SU-DHL-6 (cell line): ENCODE measurements around the gene VAV3.

ENCODE experiments used
- H2AFZ ChIP-seq: fragments of 200-600 bp; sonication (generic); 2 replicates; pipeline ENCODE4 v1.6.1; 2014; ENCODE audit warnings: low read depth, mild to moderate bottlenecking, moderate library complexity, mixed read lengths, antibody characterized with exemption, low read length; ENCODE audit not compliant: severe bottlenecking
- H3F3A ChIP-seq: fragments of 200-600 bp; shearing (Covaris generic); 2 replicates; pipeline ENCODE4 v1.6.0; 2016; ENCODE audit warnings: antibody characterized with exemption, mild to moderate bottlenecking; ENCODE audit not compliant: insufficient read depth
- H3K27ac ChIP-seq: fragments of 200-600 bp; sonication (generic); 2 replicates; pipeline ENCODE4 v1.5.1; 2016; ENCODE audit warnings: low read depth, mild to moderate bottlenecking, low read length, moderate library complexity, mixed read lengths
- H3K27me3 ChIP-seq: fragments of 200-600 bp; sonication (generic), shearing (Covaris generic); 2 replicates; pipeline ENCODE4 v1.6.0; 2014; ENCODE audit warnings: mild to moderate bottlenecking, low read length
- H3K36me3 ChIP-seq: fragments of 200-600 bp; sonication (generic); 2 replicates; pipeline ENCODE4 v1.6.1; 2014; ENCODE audit warnings: mild to moderate bottlenecking, low read length, mixed read lengths
- H3K4me2 ChIP-seq: fragments of 300-600, 200-600 bp; shearing (Covaris generic), sonication (generic); 2 replicates; pipeline ENCODE4 v1.6.0; 2014; ENCODE audit warnings: low read length, low read depth, mild to moderate bottlenecking; ENCODE audit not compliant: poor library complexity, severe bottlenecking
- H3K4me3 ChIP-seq: fragments of 200-600 bp; sonication (generic); 2 replicates; pipeline ENCODE4 v1.5.1; 2014; ENCODE audit warnings: antibody characterized with exemption, low read length, mild to moderate bottlenecking, mixed read lengths; ENCODE audit not compliant: insufficient read depth, poor library complexity, severe bottlenecking
- H3K79me2 ChIP-seq: fragments of 200-600 bp; sonication (generic); 2 replicates; pipeline ENCODE4 v1.6.1; 2014; ENCODE audit warnings: mild to moderate bottlenecking, low read length, moderate library complexity; ENCODE audit not compliant: insufficient read depth
- H3K9ac ChIP-seq: fragments of 200-600 bp; sonication (generic); 2 replicates; pipeline ENCODE4 v1.7.0; 2014; ENCODE audit warnings: mild to moderate bottlenecking, low read length
- H3K9me2 ChIP-seq: fragments of 200-600 bp; sonication (generic); replicated peaks from 2 replicates; pipeline ENCODE4 v1.6.1; 2014; ENCODE audit warnings: low read length; ENCODE audit not compliant: insufficient read depth
- H3K9me3 ChIP-seq: fragments of 200-600 bp; sonication (generic); 2 replicates; pipeline ENCODE4 v1.6.1; 2014; ENCODE audit warnings: low read length, mixed read lengths; ENCODE audit not compliant: insufficient read depth
- H4K20me1 ChIP-seq: fragments of 200-600 bp; sonication (generic); 2 replicates; pipeline ENCODE4 v1.6.1; 2014; ENCODE audit warnings: low read depth, mild to moderate bottlenecking, antibody characterized with exemption, low read length, moderate library complexity, mixed read lengths
- EZH2phosphoT487 ChIP-seq: fragments of 200-600 bp; sonication (generic), shearing (Covaris generic); conservative IDR thresholded peaks from 2 replicates; pipeline ENCODE4 v1.6.1; 2018; ENCODE audit warnings: mild to moderate bottlenecking, antibody characterized with exemption, low read length, moderate library complexity, mixed read lengths
- TF ChIP-seq, protein P1 (sequence below): fragments of 200-600 bp; sonication (generic); IDR thresholded peaks from one replicate; pipeline ENCODE4 v1.5.1; 2017; ENCODE audit warnings: antibody characterized with exemption, mild to moderate bottlenecking, low read length, moderate library complexity; ENCODE audit not compliant: insufficient read depth, poor library complexity, severe bottlenecking

VAV3 gene

DNA sequence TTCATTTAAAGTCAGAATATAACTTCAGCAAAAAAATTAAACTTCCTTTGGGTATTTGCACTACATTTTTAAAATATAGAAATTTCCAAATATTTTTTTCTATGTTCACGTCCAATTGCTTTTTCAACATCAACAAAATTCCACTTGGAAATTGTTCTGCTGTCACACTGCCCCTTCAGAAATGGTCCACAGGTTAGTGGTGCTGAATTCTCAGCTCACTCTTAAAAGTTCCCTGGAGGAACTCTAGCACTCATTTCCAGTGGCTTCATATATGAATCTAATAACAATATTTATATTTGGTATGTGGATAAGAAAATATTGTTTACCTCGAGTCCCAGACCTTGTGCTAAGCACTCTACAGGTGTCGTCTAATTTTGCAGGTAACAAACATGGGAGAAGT, 27.4 kb upstream of the VAV3 start:
- Histone ChIP-seq H3K9me2 (no peaks in the 10 kb centered on the region), H3K9me3 (no peaks in the 10 kb centered on the region), H3K27ac (no peak overlapping the region), H3K9ac (no peak overlapping the region), H3K27me3 (no peaks in the 10 kb centered on the region), H3F3A (no peaks in the 10 kb centered on the region), H3K36me3 (no peaks in the 10 kb centered on the region), H3K4me3 (no peak overlapping the region), H4K20me1 (no peaks in the 10 kb centered on the region), H2AFZ (no peak overlapping the region), H3K79me2 (no peaks in the 10 kb centered on the region), H3K4me2 (no peak overlapping the region)
- TF ChIP-seq, protein P1, sequence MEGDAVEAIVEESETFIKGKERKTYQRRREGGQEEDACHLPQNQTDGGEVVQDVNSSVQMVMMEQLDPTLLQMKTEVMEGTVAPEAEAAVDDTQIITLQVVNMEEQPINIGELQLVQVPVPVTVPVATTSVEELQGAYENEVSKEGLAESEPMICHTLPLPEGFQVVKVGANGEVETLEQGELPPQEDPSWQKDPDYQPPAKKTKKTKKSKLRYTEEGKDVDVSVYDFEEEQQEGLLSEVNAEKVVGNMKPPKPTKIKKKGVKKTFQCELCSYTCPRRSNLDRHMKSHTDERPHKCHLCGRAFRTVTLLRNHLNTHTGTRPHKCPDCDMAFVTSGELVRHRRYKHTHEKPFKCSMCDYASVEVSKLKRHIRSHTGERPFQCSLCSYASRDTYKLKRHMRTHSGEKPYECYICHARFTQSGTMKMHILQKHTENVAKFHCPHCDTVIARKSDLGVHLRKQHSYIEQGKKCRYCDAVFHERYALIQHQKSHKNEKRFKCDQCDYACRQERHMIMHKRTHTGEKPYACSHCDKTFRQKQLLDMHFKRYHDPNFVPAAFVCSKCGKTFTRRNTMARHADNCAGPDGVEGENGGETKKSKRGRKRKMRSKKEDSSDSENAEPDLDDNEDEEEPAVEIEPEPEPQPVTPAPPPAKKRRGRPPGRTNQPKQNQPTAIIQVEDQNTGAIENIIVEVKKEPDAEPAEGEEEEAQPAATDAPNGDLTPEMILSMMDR: no peak
- TF ChIP-seq EZH2phosphoT487: no peak

DNA sequence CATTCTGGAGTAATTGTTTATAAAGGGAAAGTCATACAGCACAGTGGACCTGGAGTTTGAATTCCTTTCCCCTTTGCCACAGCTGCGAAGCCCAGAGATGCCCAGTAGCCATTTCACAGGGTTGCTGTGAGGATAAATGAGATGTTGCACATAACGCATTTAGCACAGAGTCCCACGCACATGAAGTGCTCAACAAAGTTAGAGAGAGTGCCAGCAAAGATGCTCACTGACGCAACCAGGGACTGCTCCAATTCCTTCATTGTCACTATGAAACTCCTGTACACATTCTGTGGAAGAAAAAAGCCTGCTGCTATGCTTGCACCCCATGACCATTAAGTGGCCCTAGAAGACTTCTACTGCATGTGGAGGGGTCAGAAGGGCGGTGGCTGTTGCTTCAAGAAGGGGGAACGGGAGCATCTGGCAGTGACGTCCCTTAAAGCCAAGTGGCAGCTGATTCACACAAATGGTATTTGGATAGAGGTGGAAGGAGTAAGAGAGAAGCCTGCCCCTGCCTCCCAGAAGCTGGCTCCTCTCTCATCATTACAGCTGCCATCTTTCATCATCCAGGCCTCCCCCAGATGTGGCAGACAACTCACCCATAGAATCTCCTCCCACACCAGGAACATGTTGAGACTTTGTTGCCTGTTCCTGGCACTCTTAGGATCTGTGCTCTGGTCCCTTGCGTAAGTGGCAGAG, 26.5 kb upstream of the VAV3 start:
- Histone ChIP-seq H3K79me2 (no peaks in the 10 kb centered on the region), H3K27ac (no peak overlapping the region), H3K4me2 (no peak overlapping the region), H3K36me3 (no peaks in the 10 kb centered on the region), H3K27me3 (no peaks in the 10 kb centered on the region), H3K9me2 (no peaks in the 10 kb centered on the region), H3K9me3 (no peaks in the 10 kb centered on the region), H4K20me1 (no peaks in the 10 kb centered on the region), H3K4me3 (no peak overlapping the region), H3F3A (no peaks in the 10 kb centered on the region), H3K9ac (no peak overlapping the region), H2AFZ (no peak overlapping the region)
- TF ChIP-seq, protein P1: no peak
- TF ChIP-seq EZH2phosphoT487: no peak

DNA sequence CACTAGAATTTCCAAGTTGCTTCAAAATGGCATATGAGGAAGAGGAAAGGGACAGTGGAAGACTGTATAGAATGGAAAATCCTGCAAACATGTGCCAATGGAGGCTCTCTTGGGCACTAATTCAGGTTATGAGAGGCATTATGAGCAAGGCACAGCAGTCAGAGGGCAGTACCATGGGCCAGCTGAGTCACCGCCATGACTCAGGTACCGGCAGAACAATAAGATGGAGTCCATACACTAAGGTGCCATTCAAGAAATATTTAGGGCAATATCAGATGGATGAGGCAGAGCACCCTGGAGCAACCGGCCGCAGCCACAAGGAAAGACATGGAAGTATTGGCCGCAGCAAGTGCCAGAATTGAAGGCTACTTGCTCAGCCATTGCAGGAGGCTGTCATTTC, 25.6 kb upstream of the VAV3 start:
- H3K36me3 ChIP-seq: no peaks in the 10 kb centered on the region
- no peaks in the 10 kb centered on the region for H3K9me3 ChIP-seq
- H3F3A ChIP-seq: no peaks in the 10 kb centered on the region
- H3K9me2 ChIP-seq: no peaks in the 10 kb centered on the region
- no peak overlapping the region for H3K27ac ChIP-seq
- TF ChIP-seq, protein P1: no peak
- TF ChIP-seq EZH2phosphoT487: no peak
- no peaks in the 10 kb centered on the region for H3K79me2 ChIP-seq
- H2AFZ ChIP-seq: no peak overlapping the region
- no peaks in the 10 kb centered on the region for H4K20me1 ChIP-seq
- H3K4me2 ChIP-seq: no peak overlapping the region
- no peak overlapping the region for H3K9ac ChIP-seq
- H3K27me3 ChIP-seq: no peaks in the 10 kb centered on the region
- no peak overlapping the region for H3K4me3 ChIP-seq

DNA sequence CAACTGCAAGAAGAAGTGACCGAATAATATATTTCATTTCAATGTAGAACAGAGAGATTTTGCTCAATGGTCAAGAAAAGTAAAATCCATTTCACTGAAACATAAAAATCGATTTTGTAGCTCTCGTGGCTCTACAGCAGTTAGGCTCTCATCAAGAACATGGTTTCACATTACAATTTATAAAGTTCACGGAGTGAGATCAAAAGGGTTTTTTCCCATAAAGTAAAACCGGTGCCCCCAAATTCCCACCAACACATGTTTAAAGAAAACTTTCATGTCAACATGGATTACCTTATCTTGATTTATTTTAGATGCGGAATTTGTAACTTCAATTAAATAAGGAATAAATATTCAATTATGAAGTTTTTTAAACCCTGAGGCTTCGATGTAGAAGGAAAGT, 16.3 kb upstream of the VAV3 start:
- Histone ChIP-seq H3F3A (no peaks in the 10 kb centered on the region), H3K36me3 (no peaks in the 10 kb centered on the region), H3K27ac (no peak overlapping the region), H3K9me2 (no peaks in the 10 kb centered on the region; the same call in 1 of the 2 replicates), H3K9me3 (no peaks in the 10 kb centered on the region), H3K27me3 (no peaks in the 10 kb centered on the region), H3K79me2 (no peaks in the 10 kb centered on the region), H3K9ac (no peak overlapping the region), H4K20me1 (no peaks in the 10 kb centered on the region), H2AFZ (no peak overlapping the region), H3K4me3 (no peak overlapping the region), H3K4me2 (no peak overlapping the region)
- TF ChIP-seq, protein P1: no peak
- TF ChIP-seq EZH2phosphoT487: no peak
